ENCODE results near the gene TEX22.

TEX22 gene

GRCh38 chr14:105374389-105374788 is 23.9 kb upstream of the TEX22 start:
- TF ChIP-seq CTCF (IDR thresholded peaks at IDR 0.05; ENCODE audit: extremely low read depth, missing control alignments) = no peak
- no peak for DNase-seq (ENCODE audit: low spot score)

GRCh38 chr14:105375635-105376057 is 22.7 kb upstream of the TEX22 start:
- no peak for DNase-seq (ENCODE audit: low spot score)
- no peak for TF ChIP-seq CTCF (IDR thresholded peaks at IDR 0.05; ENCODE audit: extremely low read depth, missing control alignments)

- no peak for TF ChIP-seq CTCF (IDR thresholded peaks at IDR 0.05; ENCODE audit: extremely low read depth, missing control alignments)
- no peak for DNase-seq (ENCODE audit: low spot score)
Observed at GRCh38 chr14:105376521-105377440, 21.6 kb upstream of the TEX22 start.

- TF ChIP-seq CTCF (IDR thresholded peaks at IDR 0.05; ENCODE audit: extremely low read depth, missing control alignments) = no peak
- DNase-seq (ENCODE audit: low spot score) = no peak
Observed at GRCh38 chr14:105377555-105378182, 20.7 kb upstream of the TEX22 start.

- no peak for DNase-seq (ENCODE audit: low spot score)
- TF ChIP-seq CTCF (IDR thresholded peaks at IDR 0.05; ENCODE audit: extremely low read depth, missing control alignments) = no peak
Observed at GRCh38 chr14:105378199-105378598, 20.1 kb upstream of the TEX22 start.

GRCh38 chr14:105378873-105379685 is 19.3 kb upstream of the TEX22 start:
- no peak for TF ChIP-seq CTCF (IDR thresholded peaks at IDR 0.05; ENCODE audit: extremely low read depth, missing control alignments)
- DNase-seq (ENCODE audit: low spot score) = no peak
